ENCODE measurements around the gene CIT.

DNA sequence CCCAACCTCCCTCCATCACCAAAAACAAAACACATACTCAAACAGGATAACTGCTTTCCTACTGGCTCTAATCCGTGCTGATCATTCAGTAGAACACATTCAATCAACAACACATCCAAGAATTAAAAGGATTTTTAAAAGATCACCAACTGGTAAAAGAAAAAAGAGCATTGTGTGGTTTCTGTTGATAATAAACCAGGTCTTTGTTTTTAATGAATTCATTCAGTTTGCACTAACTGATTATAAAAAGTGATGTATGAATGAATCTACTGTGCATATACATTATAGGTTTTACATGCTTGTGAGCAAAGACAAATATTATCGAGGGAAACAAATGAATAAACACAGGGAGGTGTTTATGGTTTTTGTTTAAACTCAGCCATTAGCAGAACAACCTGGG is 55.1 kb downstream of the CIT start:
- TF ChIP-seq ZNF274 (IDR thresholded peaks at IDR 0.05; ENCODE audit: low read depth, low read length) (no peak), SUZ12 (IDR thresholded peaks at IDR 0.05; ENCODE audit: extremely low read depth, insufficient read depth, insufficient read length) (no peak), YY1 (IDR thresholded peaks at IDR 0.05; ENCODE audit: insufficient read depth, insufficient read length) (no peak)
